22Rv1 (cell line): Measurements from ENCODE around the gene HDGFL2.

Experiments used
- CTCF ChIP-seq: fragments of 450-650 bp; IDR thresholded peaks from 2 replicates; pipeline ENCODE4 v1.5.1; 2017; ENCODE audit warnings: mild to moderate bottlenecking
- ZFX ChIP-seq: fragments of 450-650 bp; IDR thresholded peaks from 2 replicates; pipeline ENCODE4 v1.6.1; 2017; ENCODE audit warnings: antibody characterized with exemption, borderline replicate concordance

GRCh38 chr19:4425537-4425936 is 46.6 kb upstream of the HDGFL2 start:
- TF ChIP-seq CTCF (no peak), ZFX (no peak)
